ENCODE measurements around the gene PSMD9. TPM values are rescaled to one million over a fixed set of nuclear protein-coding genes. Genes with fewer than 3 reads are reported as not detected.

The PSMD9 gene
- total RNA-seq, 2 experiments from 2014 or later, result 89.2 to 142 TPM

DNA sequence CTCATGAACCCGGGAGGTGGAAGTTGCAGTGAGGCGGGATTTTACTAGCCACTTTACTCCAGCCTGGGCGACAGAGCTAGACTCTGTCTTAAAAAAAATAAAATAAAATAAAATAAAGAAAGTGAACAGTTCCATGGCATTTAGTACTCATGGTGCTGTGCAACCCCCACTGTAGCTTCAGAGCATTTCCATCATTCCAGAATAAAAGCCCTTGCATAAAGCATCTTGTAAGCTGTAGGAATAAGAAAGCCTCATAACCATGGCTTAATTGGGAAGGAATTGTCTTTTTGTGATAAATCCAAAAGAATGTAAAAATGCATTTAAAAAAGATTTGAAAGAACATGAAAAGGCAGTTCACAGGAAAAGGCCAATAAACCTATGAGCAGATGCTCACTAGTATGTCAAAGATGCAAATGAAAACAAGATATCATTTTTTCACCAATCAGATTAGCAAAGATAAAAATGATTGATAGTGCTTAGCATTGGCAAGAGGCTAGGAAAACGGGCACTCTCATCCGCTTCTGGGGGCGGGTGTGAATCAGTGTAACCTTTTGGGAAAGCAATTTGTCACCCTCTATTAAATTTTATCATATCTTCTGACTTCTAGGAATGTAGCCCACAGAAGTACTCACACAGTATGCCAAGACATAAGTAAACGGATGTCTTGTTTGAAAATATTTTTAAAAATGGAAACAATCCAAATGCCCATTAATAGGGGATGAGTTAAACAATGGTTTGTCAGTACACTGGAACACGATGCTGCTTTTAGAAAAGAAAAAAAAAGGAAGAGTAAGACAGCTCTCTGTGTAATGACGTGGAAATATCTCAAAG lies 76.4 kb downstream of the PSMD9 start:
- CTCF ChIA-PET (ENCODE audit: unreplicated experiment), result no interaction called here

DNA sequence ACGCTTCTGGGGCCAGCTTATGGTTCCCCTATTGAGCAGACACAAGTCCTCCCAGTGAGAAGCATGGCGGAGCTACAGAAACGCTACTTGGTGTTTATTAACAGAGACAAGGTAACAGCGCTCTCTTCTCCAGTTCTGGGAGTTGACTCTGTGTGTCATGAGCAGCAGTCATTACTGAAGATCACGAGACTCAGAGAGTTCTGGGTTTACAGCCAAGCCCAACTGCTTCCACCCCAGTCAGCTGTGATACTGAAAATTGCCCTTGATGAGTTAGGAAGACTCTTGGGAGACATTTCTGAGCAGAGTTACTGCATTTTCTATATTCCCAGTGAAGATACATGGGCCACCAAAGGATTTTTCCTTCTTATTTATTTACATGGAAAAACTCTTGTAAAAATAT lies 78.4 kb downstream of the PSMD9 start:
- POLR2A ChIA-PET, result interaction anchor here (0.6 kb wide), 1 partner anchor 27 kb away, joined by 3 read pairs; no protein-coding TSS in a partner anchor

More for the DNA sequence above, 76.4 kb downstream of the PSMD9 start:
- intact Hi-C loops (cut with micrococcal nuclease; ENCODE audit: unreplicated experiment), result no loop called here
- Histone ChIP-seq H4K20me1 (ENCODE audit: insufficient read depth, low read length) (no peaks in the 10 kb centered on the region), H3K36me3 (ENCODE audit: insufficient read depth, low read length) (peaks cover 10% of the 10 kb centered on the region; the same call in 1 of the 2 replicates), H2AFZ (ENCODE audit: low read length) (no peak overlapping the region), H3K4me1 (ENCODE audit: insufficient read depth, low read length, poor library complexity, severe bottlenecking) (peaks cover 14% of the 10 kb centered on the region), H3K4me3 (ENCODE audit: low read depth, low read length, poor library complexity, severe bottlenecking) (no peak overlapping the region), H3K4me2 (ENCODE audit: low read length) (no peak overlapping the region), H3K9me2 (ENCODE audit: insufficient read depth, low read length) (no peaks in the 10 kb centered on the region), H3K27ac (ENCODE audit: low read depth, low read length, poor library complexity, severe bottlenecking) (no peak overlapping the region), H3K79me2 (ENCODE audit: insufficient read depth, low read depth, low read length) (no peaks in the 10 kb centered on the region), H3K9me3 (ENCODE audit: low read length) (no peaks in the 10 kb centered on the region)
- no TSS peak for BruUV-seq (replicated peaks)
- POLR2A ChIA-PET, result interaction anchor here (0.7 to 1.7 kb wide), 2 partner anchors 16 to 470 kb away, joined by 3 read pairs; no protein-coding TSS in a partner anchor
- DNase-seq (ENCODE audit: low spot score), result no peak
- TF ChIP-seq EZH2phosphoT487 (IDR thresholded peaks at IDR 0.05; ENCODE audit: borderline replicate concordance, low read depth, low read length), result no peak
- TF ChIP-seq, protein P1, sequence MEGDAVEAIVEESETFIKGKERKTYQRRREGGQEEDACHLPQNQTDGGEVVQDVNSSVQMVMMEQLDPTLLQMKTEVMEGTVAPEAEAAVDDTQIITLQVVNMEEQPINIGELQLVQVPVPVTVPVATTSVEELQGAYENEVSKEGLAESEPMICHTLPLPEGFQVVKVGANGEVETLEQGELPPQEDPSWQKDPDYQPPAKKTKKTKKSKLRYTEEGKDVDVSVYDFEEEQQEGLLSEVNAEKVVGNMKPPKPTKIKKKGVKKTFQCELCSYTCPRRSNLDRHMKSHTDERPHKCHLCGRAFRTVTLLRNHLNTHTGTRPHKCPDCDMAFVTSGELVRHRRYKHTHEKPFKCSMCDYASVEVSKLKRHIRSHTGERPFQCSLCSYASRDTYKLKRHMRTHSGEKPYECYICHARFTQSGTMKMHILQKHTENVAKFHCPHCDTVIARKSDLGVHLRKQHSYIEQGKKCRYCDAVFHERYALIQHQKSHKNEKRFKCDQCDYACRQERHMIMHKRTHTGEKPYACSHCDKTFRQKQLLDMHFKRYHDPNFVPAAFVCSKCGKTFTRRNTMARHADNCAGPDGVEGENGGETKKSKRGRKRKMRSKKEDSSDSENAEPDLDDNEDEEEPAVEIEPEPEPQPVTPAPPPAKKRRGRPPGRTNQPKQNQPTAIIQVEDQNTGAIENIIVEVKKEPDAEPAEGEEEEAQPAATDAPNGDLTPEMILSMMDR (conservative IDR thresholded peaks at IDR 0.05; ENCODE audit: low read length), result no peak

More for the DNA sequence above, 78.4 kb downstream of the PSMD9 start:
- Histone ChIP-seq H2AFZ (ENCODE audit: low read length) (no peak overlapping the region), H3K4me2 (ENCODE audit: low read length) (no peak overlapping the region), H3K79me2 (ENCODE audit: insufficient read depth, low read depth, low read length) (no peaks in the 10 kb centered on the region), H3K4me1 (ENCODE audit: insufficient read depth, low read length, poor library complexity, severe bottlenecking) (peaks cover 14% of the 10 kb centered on the region), H3K9me2 (ENCODE audit: insufficient read depth, low read length) (no peaks in the 10 kb centered on the region), H4K20me1 (ENCODE audit: insufficient read depth, low read length) (no peaks in the 10 kb centered on the region), H3K36me3 (ENCODE audit: insufficient read depth, low read length) (peaks cover 11% of the 10 kb centered on the region; the same call in 1 of the 2 replicates), H3K4me3 (ENCODE audit: low read depth, low read length, poor library complexity, severe bottlenecking) (no peak overlapping the region), H3K27ac (ENCODE audit: low read depth, low read length, poor library complexity, severe bottlenecking) (no peak overlapping the region), H3K9me3 (ENCODE audit: low read length) (no peaks in the 10 kb centered on the region)
- TF ChIP-seq EZH2phosphoT487 (IDR thresholded peaks at IDR 0.05; ENCODE audit: borderline replicate concordance, low read depth, low read length), result no peak
- TF ChIP-seq, protein P1 (conservative IDR thresholded peaks at IDR 0.05; ENCODE audit: low read length), result no peak
- DNase-seq (ENCODE audit: low spot score), result no peak
- intact Hi-C loops (cut with micrococcal nuclease; ENCODE audit: unreplicated experiment), result no loop called here
- no TSS peak for BruUV-seq (replicated peaks)
- CTCF ChIA-PET (ENCODE audit: unreplicated experiment), result no interaction called here

Small RNA genes lying within 50 kb of the gene (small RNA-seq; reads per million reads assigned to genes)
- not detected for gene AC069503.3
- not detected for gene RF00017
- not detected for gene RNU7-170P

Other genes with a start within 250 kb of the PSMD9 start
- gene MORN3, start 219.1 kb upstream of the PSMD9 start, total RNA-seq (2014; rRNA removed; shearing (Covaris generic)), result 0.32 TPM in 1 of 2 replicates, not detected in the other
- 0.13 and 0.18 TPM in 2 replicates for gene MORN3, start 219.1 kb upstream of the PSMD9 start, total RNA-seq (2022)
- gene TMEM120B, start 176.0 kb upstream of the PSMD9 start, total RNA-seq (2014; rRNA removed; shearing (Covaris generic)), result 9.3 and 12.4 TPM in 2 replicates
- 20.5 and 21.5 TPM in 2 replicates for gene TMEM120B, start 176.0 kb upstream of the PSMD9 start, total RNA-seq (2022)
- 23.5 and 29.2 TPM in 2 replicates for gene RHOF, start 95.1 kb upstream of the PSMD9 start, total RNA-seq (2014; rRNA removed; shearing (Covaris generic))
- 45.7 and 53.7 TPM in 2 replicates for gene RHOF, start 95.1 kb upstream of the PSMD9 start, total RNA-seq (2022)
- 3.3 and 4.7 TPM in 2 replicates for gene SETD1B, start 84.8 kb upstream of the PSMD9 start, total RNA-seq (2014; rRNA removed; shearing (Covaris generic))
- gene SETD1B, start 84.8 kb upstream of the PSMD9 start, total RNA-seq (2022), result 22.5 and 24.3 TPM in 2 replicates
- not detected in 2 replicates for gene HPD, start 29.9 kb upstream of the PSMD9 start, total RNA-seq (2014; rRNA removed; shearing (Covaris generic))
- gene HPD, start 29.9 kb upstream of the PSMD9 start, total RNA-seq (2022), result not detected in 2 replicates
- 4.1 and 6.6 TPM in 2 replicates for gene CFAP251, start 29.8 kb downstream of the PSMD9 start, total RNA-seq (2014; rRNA removed; shearing (Covaris generic))
- 4.7 and 4.8 TPM in 2 replicates for gene CFAP251, start 29.8 kb downstream of the PSMD9 start, total RNA-seq (2022)
- 66.2 and 76.2 TPM in 2 replicates for gene BCL7A, start 133.1 kb downstream of the PSMD9 start, total RNA-seq (2014; rRNA removed; shearing (Covaris generic))
- gene BCL7A, start 133.1 kb downstream of the PSMD9 start, total RNA-seq (2022), result 84.7 and 100 TPM in 2 replicates
- 18.6 and 27.5 TPM in 2 replicates for gene MLXIP, start 190.0 kb downstream of the PSMD9 start, total RNA-seq (2014; rRNA removed; shearing (Covaris generic))
- gene MLXIP, start 190.0 kb downstream of the PSMD9 start, total RNA-seq (2022), result 44.7 and 59.9 TPM in 2 replicates